Measurements from ENCODE around the gene TNRC6A. TPM values are rescaled to one million over a fixed set of nuclear protein-coding genes. Genes with fewer than 3 reads are reported as not detected.

Gene TNRC6A
- total and polyA plus RNA-seq, 2 experiments from 2014 or later = 93.1 to 124 TPM

DNA sequence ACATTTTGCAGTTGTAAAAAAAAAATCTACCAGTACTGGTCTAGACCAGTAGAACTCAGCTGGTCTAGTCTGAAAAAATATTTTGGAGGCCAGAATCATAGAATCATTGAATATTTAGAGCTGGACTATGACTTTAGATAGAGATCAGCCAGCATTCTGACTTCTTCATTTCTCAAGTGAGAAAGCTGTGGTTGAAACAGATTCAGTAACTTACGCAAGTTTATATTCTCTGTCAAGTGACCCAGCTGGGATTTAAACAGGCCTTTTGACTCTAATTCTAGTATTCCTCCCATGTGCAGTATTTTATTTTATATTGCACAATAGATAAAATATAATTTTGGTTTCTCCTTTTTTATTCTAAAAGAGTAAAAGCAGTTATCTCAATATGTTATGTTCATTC lies 4.9 kb downstream of the TNRC6A start:
- peak overlapping the region; percentile 30; the same call in 1 of the 2 replicates for H3K4me2 ChIP-seq
- Mint-ChIP-seq H3K4me3 (no peak overlapping the region), H3K9me3 (no peaks in the 10 kb centered on the region; the same call in 2 of the 3 replicates), H3K36me3 (ENCODE audit: low read depth) (peaks cover 52% of the 10 kb centered on the region), H3K27me3 (ENCODE audit: insufficient read depth, low read depth, poor library complexity) (no peaks in the 10 kb centered on the region), H3K27ac (no peak overlapping the region), H3K4me1 (peaks cover 65% of the 10 kb centered on the region)
- H3K27ac ChIP-seq (ENCODE audit: low read depth) = no peak overlapping the region
- no peaks in the 10 kb centered on the region for H3F3A ChIP-seq (replicated peaks; ENCODE audit: low read depth)
- H3K4me3 ChIP-seq = no peak overlapping the region
- H4K20me1 ChIP-seq (replicated peaks; ENCODE audit: insufficient read depth) = peaks cover 70% of the 10 kb centered on the region
- DNase-seq (ENCODE audit: low spot score) (no peak), ATAC-seq (no peak)
- TF ChIP-seq CREB1 (CRISPR knock-in tag; IDR thresholded peaks at IDR 0.05; ENCODE audit: low read depth) (no peak), CTCF (conservative IDR thresholded peaks at IDR 0.05; ENCODE audit: low read depth in 2 of 2) (no peak), EZH2 (IDR thresholded peaks at IDR 0.05; ENCODE audit: low read depth, unreplicated experiment) (no peak), ZNF331 (CRISPR knock-in tag; IDR thresholded peaks at IDR 0.05; ENCODE audit: low read depth) (no peak), NANOG (IDR thresholded peaks at IDR 0.05; ENCODE audit: borderline replicate concordance) (no peak), JUNB (IDR thresholded peaks at IDR 0.05; ENCODE audit: unreplicated experiment) (no peak), EZH2phosphoT487 (IDR thresholded peaks at IDR 0.05; ENCODE audit: unreplicated experiment) (no peak), POLR2AphosphoS5 (IDR thresholded peaks at IDR 0.05; ENCODE audit: low read depth) (no peak), STAT1 (IDR thresholded peaks at IDR 0.05; ENCODE audit: unreplicated experiment) (no peak), ZNF114 (CRISPR knock-in tag; IDR thresholded peaks at IDR 0.05) (no peak)
- TF ChIP-seq, protein P1, sequence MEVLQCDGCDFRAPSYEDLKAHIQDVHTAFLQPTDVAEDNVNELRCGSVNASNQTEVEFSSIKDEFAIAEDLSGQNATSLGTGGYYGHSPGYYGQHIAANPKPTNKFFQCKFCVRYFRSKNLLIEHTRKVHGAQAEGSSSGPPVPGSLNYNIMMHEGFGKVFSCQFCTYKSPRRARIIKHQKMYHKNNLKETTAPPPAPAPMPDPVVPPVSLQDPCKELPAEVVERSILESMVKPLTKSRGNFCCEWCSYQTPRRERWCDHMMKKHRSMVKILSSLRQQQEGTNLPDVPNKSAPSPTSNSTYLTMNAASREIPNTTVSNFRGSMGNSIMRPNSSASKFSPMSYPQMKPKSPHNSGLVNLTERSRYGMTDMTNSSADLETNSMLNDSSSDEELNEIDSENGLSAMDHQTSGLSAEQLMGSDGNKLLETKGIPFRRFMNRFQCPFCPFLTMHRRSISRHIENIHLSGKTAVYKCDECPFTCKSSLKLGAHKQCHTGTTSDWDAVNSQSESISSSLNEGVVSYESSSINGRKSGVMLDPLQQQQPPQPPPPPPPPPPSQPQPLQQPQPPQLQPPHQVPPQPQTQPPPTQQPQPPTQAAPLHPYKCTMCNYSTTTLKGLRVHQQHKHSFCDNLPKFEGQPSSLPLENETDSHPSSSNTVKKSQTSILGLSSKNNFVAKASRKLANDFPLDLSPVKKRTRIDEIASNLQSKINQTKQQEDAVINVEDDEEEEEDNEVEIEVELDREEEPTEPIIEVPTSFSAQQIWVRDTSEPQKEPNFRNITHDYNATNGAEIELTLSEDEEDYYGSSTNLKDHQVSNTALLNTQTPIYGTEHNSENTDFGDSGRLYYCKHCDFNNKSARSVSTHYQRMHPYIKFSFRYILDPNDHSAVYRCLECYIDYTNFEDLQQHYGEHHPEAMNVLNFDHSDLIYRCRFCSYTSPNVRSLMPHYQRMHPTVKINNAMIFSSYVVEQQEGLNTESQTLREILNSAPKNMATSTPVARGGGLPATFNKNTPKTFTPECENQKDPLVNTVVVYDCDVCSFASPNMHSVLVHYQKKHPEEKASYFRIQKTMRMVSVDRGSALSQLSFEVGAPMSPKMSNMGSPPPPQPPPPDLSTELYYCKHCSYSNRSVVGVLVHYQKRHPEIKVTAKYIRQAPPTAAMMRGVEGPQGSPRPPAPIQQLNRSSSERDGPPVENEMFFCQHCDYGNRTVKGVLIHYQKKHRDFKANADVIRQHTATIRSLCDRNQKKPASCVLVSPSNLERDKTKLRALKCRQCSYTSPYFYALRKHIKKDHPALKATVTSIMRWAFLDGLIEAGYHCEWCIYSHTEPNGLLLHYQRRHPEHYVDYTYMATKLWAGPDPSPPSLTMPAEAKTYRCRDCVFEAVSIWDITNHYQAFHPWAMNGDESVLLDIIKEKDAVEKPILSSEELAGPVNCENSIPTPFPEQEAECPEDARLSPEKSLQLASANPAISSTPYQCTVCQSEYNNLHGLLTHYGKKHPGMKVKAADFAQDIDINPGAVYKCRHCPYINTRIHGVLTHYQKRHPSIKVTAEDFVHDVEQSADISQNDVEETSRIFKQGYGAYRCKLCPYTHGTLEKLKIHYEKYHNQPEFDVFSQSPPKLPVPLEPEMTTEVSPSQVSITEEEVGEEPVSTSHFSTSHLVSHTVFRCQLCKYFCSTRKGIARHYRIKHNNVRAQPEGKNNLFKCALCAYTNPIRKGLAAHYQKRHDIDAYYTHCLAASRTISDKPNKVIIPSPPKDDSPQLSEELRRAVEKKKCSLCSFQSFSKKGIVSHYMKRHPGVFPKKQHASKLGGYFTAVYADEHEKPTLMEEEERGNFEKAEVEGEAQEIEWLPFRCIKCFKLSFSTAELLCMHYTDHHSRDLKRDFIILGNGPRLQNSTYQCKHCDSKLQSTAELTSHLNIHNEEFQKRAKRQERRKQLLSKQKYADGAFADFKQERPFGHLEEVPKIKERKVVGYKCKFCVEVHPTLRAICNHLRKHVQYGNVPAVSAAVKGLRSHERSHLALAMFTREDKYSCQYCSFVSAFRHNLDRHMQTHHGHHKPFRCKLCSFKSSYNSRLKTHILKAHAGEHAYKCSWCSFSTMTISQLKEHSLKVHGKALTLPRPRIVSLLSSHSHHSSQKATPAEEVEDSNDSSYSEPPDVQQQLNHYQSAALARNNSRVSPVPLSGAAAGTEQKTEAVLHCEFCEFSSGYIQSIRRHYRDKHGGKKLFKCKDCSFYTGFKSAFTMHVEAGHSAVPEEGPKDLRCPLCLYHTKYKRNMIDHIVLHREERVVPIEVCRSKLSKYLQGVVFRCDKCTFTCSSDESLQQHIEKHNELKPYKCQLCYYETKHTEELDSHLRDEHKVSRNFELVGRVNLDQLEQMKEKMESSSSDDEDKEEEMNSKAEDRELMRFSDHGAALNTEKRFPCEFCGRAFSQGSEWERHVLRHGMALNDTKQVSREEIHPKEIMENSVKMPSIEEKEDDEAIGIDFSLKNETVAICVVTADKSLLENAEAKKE (CRISPR knock-in tag; IDR thresholded peaks at IDR 0.05) = no peak
- TF ChIP-seq, protein P2, sequence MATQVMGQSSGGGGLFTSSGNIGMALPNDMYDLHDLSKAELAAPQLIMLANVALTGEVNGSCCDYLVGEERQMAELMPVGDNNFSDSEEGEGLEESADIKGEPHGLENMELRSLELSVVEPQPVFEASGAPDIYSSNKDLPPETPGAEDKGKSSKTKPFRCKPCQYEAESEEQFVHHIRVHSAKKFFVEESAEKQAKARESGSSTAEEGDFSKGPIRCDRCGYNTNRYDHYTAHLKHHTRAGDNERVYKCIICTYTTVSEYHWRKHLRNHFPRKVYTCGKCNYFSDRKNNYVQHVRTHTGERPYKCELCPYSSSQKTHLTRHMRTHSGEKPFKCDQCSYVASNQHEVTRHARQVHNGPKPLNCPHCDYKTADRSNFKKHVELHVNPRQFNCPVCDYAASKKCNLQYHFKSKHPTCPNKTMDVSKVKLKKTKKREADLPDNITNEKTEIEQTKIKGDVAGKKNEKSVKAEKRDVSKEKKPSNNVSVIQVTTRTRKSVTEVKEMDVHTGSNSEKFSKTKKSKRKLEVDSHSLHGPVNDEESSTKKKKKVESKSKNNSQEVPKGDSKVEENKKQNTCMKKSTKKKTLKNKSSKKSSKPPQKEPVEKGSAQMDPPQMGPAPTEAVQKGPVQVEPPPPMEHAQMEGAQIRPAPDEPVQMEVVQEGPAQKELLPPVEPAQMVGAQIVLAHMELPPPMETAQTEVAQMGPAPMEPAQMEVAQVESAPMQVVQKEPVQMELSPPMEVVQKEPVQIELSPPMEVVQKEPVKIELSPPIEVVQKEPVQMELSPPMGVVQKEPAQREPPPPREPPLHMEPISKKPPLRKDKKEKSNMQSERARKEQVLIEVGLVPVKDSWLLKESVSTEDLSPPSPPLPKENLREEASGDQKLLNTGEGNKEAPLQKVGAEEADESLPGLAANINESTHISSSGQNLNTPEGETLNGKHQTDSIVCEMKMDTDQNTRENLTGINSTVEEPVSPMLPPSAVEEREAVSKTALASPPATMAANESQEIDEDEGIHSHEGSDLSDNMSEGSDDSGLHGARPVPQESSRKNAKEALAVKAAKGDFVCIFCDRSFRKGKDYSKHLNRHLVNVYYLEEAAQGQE (IDR thresholded peaks at IDR 0.05; ENCODE audit: unreplicated experiment) = no peak
- TF ChIP-seq, protein P3, sequence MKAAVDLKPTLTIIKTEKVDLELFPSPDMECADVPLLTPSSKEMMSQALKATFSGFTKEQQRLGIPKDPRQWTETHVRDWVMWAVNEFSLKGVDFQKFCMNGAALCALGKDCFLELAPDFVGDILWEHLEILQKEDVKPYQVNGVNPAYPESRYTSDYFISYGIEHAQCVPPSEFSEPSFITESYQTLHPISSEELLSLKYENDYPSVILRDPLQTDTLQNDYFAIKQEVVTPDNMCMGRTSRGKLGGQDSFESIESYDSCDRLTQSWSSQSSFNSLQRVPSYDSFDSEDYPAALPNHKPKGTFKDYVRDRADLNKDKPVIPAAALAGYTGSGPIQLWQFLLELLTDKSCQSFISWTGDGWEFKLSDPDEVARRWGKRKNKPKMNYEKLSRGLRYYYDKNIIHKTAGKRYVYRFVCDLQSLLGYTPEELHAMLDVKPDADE (IDR thresholded peaks at IDR 0.05) = no peak
- no peaks in the 10 kb centered on the region for H3K27me3 ChIP-seq (ENCODE audit: insufficient read depth)
- H3K79me2 ChIP-seq (replicated peaks; ENCODE audit: insufficient read depth) = peaks cover 93% of the 10 kb centered on the region
- no peaks in the 10 kb centered on the region for H3K9me2 ChIP-seq (ENCODE audit: insufficient read depth)
- no peak overlapping the region for H2AFZ ChIP-seq
- peaks cover 66% of the 10 kb centered on the region for H3K4me1 ChIP-seq (ENCODE audit: insufficient read depth)
- peaks cover 15% of the 10 kb centered on the region; the same call in 1 of the 2 replicates for H3K36me3 ChIP-seq (ENCODE audit: insufficient read depth)
